ENCODE measurements around the gene KCNIP4. TPM values are rescaled to one million over a fixed set of nuclear protein-coding genes. Genes with fewer than 3 reads are reported as not detected.

The KCNIP4 gene
- total RNA-seq, 8 experiments from 2014 or later, result 1.7 to 18.5 (median 10.8) TPM

- H3K4me1 ChIP-seq (replicated peaks in 1 of 2), result no peaks in the 10 kb centered on the region
- H3K27ac ChIP-seq, result no peak overlapping the region
- in situ Hi-C loops (cut with MboI; ENCODE audit: low pct_unique_long_range_greater_than_20kb in 2 of 9, low sequenced_read_pairs in 9 of 9, unreplicated experiment in 9 of 9), result loop anchor here in 1 of 9 experiments (25.0 kb wide), 1 partner anchor 576 kb away; no protein-coding TSS in a partner anchor
- H3K4me3 ChIP-seq, result no peak overlapping the region
- peak in 1 of 8 experiments; percentile 51 for ATAC-seq (replicated peaks in 6 of 8)
- WGBS, 10 experiments, result 0 to 88% (median 63%) methylated on average over 1 of the region's 1 CpG; no CpG with 5 or more reads in 5 of the 10 experiments
Measured at GRCh38 chr4:21811565-21811964, 137.0 kb downstream of the KCNIP4 start.

GRCh38 chr4:21806991-21807390, 141.6 kb downstream of the KCNIP4 start:
- Histone ChIP-seq H3K4me1 (replicated peaks in 1 of 2) (no peaks in the 10 kb centered on the region), H3K4me3 (no peak overlapping the region), H3K27ac (no peak overlapping the region)
- ATAC-seq (replicated peaks in 6 of 8), result no peak
- in situ Hi-C loops (cut with MboI; ENCODE audit: low pct_unique_long_range_greater_than_20kb in 2 of 9, low sequenced_read_pairs in 9 of 9, unreplicated experiment in 9 of 9), result loop anchor here in 1 of 9 experiments (25.0 kb wide), 1 partner anchor 580 kb away; no protein-coding TSS in a partner anchor
- 71 to 92% methylated on average over 2 to 3 of the region's 3 CpGs; no CpG with 5 or more reads in 8 of the 10 experiments for WGBS, 10 experiments

GRCh38 chr4:21802406-21802805, 146.2 kb downstream of the KCNIP4 start:
- in situ Hi-C loops (cut with MboI; ENCODE audit: low pct_unique_long_range_greater_than_20kb in 2 of 9, low sequenced_read_pairs in 9 of 9, unreplicated experiment in 9 of 9), result loop anchor here in 1 of 9 experiments (25.0 kb wide), 1 partner anchor 585 kb away; no protein-coding TSS in a partner anchor
- no peak for ATAC-seq (replicated peaks in 6 of 8)
- Histone ChIP-seq H3K4me1 (replicated peaks in 1 of 2) (no peaks in the 10 kb centered on the region), H3K27ac (no peak overlapping the region), H3K4me3 (no peak overlapping the region)
- 0 to 93% (median 75%) methylated on average over 1 of the region's 1 CpG; no CpG with 5 or more reads in 3 of the 10 experiments for WGBS, 10 experiments

- no peak for ATAC-seq (replicated peaks in 6 of 8)
- in situ Hi-C loops (cut with MboI; ENCODE audit: low pct_unique_long_range_greater_than_20kb in 2 of 9, low sequenced_read_pairs in 9 of 9, unreplicated experiment in 9 of 9), result loop anchor here in 1 of 9 experiments (25.0 kb wide), 1 partner anchor 585 kb away; no protein-coding TSS in a partner anchor
- Histone ChIP-seq H3K27ac (no peak overlapping the region), H3K4me1 (replicated peaks in 1 of 2) (no peaks in the 10 kb centered on the region), H3K4me3 (no peak overlapping the region)
- 69 to 100% (median 92%) methylated on average over 2 to 5 of the region's 5 CpGs; no CpG with 5 or more reads in 1 of the 10 experiments for WGBS, 10 experiments
Measured at GRCh38 chr4:21801661-21802385, 146.7 kb downstream of the KCNIP4 start.

DNA sequence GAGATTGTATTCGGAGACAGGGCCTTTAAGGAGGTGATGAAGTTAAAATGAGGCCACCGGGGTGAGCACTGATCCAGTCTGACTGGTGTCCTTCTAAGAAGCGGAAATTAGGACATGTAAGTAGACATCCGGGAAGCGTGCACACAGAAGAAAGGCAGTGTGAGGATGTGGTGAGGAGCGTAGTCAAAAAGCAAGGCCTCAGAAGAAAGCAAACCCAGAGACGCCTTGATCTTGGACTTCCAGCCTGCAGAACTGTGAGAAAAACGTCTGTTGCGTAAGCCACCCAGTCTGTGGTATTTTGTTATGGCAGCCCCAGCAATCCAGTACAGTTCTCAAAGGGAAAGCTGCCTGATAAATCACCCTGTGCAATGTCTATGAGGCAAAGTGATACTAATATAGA, 153.5 kb downstream of the KCNIP4 start:
- WGBS, 10 experiments, result 86 to 100% (median 96%) methylated on average over 2 to 8 of the region's 9 CpGs; no CpG with 5 or more reads in 2 of the 10 experiments
- in situ Hi-C loops (cut with MboI; ENCODE audit: low pct_unique_long_range_greater_than_20kb in 2 of 9, low sequenced_read_pairs in 9 of 9, unreplicated experiment in 9 of 9), result loop anchor here in 7 of 9 experiments (25.0 kb wide), 3 partner anchors 567 to 892 kb away; partner anchors contain the start of gene GBA3 (in 4 of the 7)
- no peak overlapping the region for H3K4me3 ChIP-seq
- ATAC-seq (replicated peaks in 6 of 8), result no peak
- H3K4me1 ChIP-seq (replicated peaks in 1 of 2), result no peaks in the 10 kb centered on the region
- H3K27ac ChIP-seq, result no peak overlapping the region

GRCh38 chr4:21792736-21793135, 155.8 kb downstream of the KCNIP4 start:
- H3K4me1 ChIP-seq (replicated peaks in 1 of 2), result no peaks in the 10 kb centered on the region
- in situ Hi-C loops (cut with MboI; ENCODE audit: low pct_unique_long_range_greater_than_20kb in 2 of 9, low sequenced_read_pairs in 9 of 9, unreplicated experiment in 9 of 9), result loop anchor here in 7 of 9 experiments (25.0 kb wide), 3 partner anchors 570 to 895 kb away; partner anchors contain the start of gene GBA3 (in 4 of the 7)
- H3K4me3 ChIP-seq, result no peak overlapping the region
- ATAC-seq (replicated peaks in 6 of 8), result no peak
- H3K27ac ChIP-seq, result no peak overlapping the region

DNA sequence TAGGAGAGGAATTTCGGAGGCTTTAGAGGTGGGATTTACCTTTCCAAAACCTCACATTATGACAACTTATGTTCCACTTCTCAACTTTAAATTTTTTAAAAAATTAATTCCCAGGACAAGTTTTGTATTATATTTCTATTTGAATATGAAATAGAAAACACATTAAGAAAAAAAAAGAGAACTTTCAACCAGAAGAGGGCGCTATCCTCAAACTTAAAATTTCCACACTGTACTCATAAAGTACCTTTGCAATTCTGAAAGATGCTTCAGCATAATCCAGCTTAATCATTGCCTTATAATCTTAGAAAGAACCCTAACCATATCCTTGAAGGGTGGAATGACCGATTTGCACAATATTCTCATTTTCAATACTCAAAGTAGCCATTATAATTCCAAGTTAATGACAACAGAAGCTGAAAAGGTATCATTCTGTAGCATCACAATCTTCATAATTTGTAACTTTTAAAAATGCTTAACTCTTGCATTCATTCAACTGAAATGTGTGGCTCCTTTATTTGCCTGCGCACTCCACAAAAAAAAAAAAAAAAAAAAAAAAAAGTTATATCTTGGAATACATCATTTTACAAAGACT, 158.0 kb downstream of the KCNIP4 start:
- no peak overlapping the region for H3K4me3 ChIP-seq
- in situ Hi-C loops (cut with MboI; ENCODE audit: low pct_unique_long_range_greater_than_20kb in 2 of 9, low sequenced_read_pairs in 9 of 9, unreplicated experiment in 9 of 9), result loop anchor here in 7 of 9 experiments (25.0 kb wide), 3 partner anchors 572 to 897 kb away; partner anchors contain the start of gene GBA3 (in 4 of the 7)
- peak in 5 of 8 experiments; percentile 31 to 58 (median 35) for ATAC-seq (replicated peaks in 6 of 8)
- 0 to 40% (median 20%) methylated on average over 1 to 4 of the region's 4 CpGs for WGBS, 10 experiments
- H3K27ac ChIP-seq, result no peak overlapping the region
- H3K4me1 ChIP-seq (replicated peaks in 1 of 2), result no peaks in the 10 kb centered on the region

GRCh38 chr4:21780148-21780547, 168.4 kb downstream of the KCNIP4 start:
- no peak overlapping the region for H3K4me3 ChIP-seq
- H3K27ac ChIP-seq, result no peak overlapping the region
- no peak for ATAC-seq (replicated peaks in 6 of 8)
- no peaks in the 10 kb centered on the region for H3K4me1 ChIP-seq (replicated peaks in 1 of 2)
- in situ Hi-C loops (cut with MboI; ENCODE audit: low pct_unique_long_range_greater_than_20kb in 2 of 9, low sequenced_read_pairs in 9 of 9, unreplicated experiment in 9 of 9), result loop anchor here in 8 of 9 experiments (10.0 to 25.0 kb wide), 5 partner anchors 582 to 907 kb away; partner anchors contain the start of gene GBA3 (in 4 of the 8)

DNA sequence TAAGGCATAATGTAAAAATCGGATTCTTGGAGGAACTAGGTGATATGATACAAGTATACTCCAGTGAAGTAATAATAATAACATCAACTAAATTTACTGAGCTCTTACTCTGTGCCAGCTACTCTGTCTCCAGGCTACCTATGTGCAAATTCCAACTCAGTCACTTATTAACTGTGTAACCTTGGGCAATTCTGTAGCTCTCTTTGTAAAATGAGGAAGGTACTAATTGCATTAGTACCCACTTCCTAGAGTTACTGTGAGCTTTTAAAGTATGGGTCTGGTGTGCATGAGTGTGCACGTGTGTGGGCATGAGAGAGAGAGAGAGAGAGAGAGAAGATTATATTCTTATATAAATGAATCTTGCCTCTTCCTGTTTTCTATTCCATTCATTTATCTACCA, 169.9 kb downstream of the KCNIP4 start:
- WGBS, 10 experiments, result 0 to 83% (median 70%) methylated on average over 1 to 2 of the region's 2 CpGs; no CpG with 5 or more reads in 2 of the 10 experiments
- in situ Hi-C loops (cut with MboI; ENCODE audit: low pct_unique_long_range_greater_than_20kb in 2 of 9, low sequenced_read_pairs in 9 of 9, unreplicated experiment in 9 of 9), result loop anchor here in 8 of 9 experiments (10.0 to 25.0 kb wide), 4 partner anchors 264 to 909 kb away; partner anchors contain the start of gene GBA3 (in 4 of the 8)
- H3K27ac ChIP-seq, result no peak overlapping the region
- H3K4me1 ChIP-seq (replicated peaks in 1 of 2), result no peaks in the 10 kb centered on the region
- no peak for ATAC-seq (replicated peaks in 6 of 8)
- H3K4me3 ChIP-seq, result no peak overlapping the region

GRCh38 chr4:21775703-21776102, 172.9 kb downstream of the KCNIP4 start:
- Histone ChIP-seq H3K4me3 (no peak overlapping the region), H3K4me1 (replicated peaks in 1 of 2) (no peaks in the 10 kb centered on the region), H3K27ac (no peak overlapping the region)
- WGBS, 10 experiments, result 83 to 100% (median 97%) methylated on average over 1 to 3 of the region's 3 CpGs; no CpG with 5 or more reads in 6 of the 10 experiments
- peak in 3 of 8 experiments; percentile 17 to 48 (median 36) for ATAC-seq (replicated peaks in 6 of 8)
- in situ Hi-C loops (cut with MboI; ENCODE audit: low pct_unique_long_range_greater_than_20kb in 2 of 9, low sequenced_read_pairs in 9 of 9, unreplicated experiment in 9 of 9), result loop anchor here in 8 of 9 experiments (10.0 to 25.0 kb wide), 4 partner anchors 261 to 912 kb away; partner anchors contain the start of gene GBA3 (in 4 of the 8)

DNA sequence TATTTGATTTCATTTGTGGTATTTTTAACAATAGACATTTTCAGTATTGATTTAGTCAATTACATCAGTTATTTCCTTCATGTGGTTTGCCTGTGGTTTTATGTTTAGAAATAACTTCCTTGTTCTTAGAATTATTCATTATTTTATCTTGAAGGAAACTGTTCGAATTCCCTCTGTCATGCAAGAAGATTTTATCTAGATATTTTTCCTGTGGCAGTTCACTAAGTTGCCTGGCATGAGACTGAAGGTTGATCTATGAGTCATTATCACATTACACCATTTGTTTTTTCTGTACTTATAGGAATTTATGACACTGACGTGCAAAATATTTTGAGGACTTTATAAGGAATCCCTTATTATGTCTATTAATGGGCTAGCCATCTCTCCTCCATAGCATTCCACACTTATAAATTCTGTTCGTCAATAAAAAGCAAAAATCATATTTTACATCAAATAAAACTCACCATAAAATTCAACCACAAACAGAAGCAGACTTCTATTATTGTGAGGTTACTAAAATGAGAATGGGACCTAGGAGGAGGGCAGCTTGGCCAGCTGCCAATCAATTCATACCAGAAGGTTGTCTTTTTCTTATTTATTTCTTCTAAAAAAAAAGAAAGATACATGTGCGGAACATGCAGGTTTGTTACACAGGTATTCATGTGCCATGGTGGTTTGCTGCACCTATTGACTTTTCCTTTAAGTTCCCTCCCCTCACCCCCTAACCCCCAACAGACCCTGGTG, 179.0 kb downstream of the KCNIP4 start:
- peak in 2 of 8 experiments; percentile 51 to 67 for ATAC-seq (replicated peaks in 6 of 8)
- Histone ChIP-seq H3K4me3 (no peak overlapping the region), H3K4me1 (replicated peaks in 1 of 2) (no peaks in the 10 kb centered on the region), H3K27ac (no peak overlapping the region)
- 17 to 90% (median 80%) methylated on average over 1 to 4 of the region's 4 CpGs for WGBS, 10 experiments
- in situ Hi-C loops (cut with MboI; ENCODE audit: low pct_unique_long_range_greater_than_20kb in 2 of 9, low sequenced_read_pairs in 9 of 9, unreplicated experiment in 9 of 9), result loop anchor here (5.0 to 25.0 kb wide), 6 partner anchors 255 to 1007 kb away; no protein-coding TSS in a partner anchor

Measured in motor neuron (in vitro differentiated cells).